NCI-H2227 (cell line): ENCODE data around the gene DDOST.
"Not testable (repeated sequence)": the region's sequence is repeated elsewhere in the genome, so short reads cannot be mapped to it uniquely, and the experiment has no call there.

Experiments used
- DNase-seq: peaks from one replicate; lab custom pipeline; 2025; ENCODE audit not compliant: unreplicated experiment; lab: John Stamatoyannopoulos, UW

The DDOST gene

GRCh38 chr1:20693623-20694022 lies 32.5 kb upstream of the DDOST start:
- no peak for DNase-seq

DNA sequence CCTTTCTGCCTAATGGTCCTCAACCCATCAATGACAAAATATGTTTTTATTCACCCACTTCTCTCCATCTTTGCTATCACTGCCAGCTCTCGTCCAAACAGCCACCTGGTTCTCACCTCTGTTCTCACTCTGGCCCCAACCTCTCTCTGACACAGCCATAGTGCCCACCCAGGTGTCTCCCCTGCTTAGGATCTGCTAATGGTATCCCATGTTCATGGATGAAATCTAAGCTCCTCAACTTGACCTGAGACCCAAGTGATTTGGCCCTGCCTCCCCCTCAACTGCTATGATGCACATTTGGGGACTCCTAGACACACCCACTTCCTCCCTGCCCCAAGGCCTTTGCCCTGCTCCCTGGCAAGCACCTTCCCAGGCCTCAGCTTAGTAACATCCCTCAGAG lies 30.7 kb upstream of the DDOST start:
- DNase-seq = no peak

DNA sequence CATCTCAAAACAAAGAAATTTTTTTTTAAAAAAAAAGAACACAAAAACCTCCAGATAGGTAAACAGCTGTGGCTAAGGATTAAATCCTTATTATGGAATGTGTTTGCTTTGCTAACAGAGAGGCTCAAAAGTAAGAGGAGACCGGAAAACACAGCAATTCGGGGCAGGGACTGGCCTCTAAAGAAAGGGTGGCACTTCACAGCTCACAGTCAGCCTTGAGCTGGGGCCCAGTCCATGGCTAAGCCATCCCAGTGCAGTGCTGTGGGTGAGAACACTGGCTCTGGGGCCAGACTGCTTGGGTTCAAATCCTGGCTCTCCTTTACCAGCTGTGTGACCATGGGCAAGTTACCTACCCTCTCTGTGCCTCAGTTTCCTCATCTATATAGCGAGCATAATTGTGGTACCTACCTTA lies 28.5 kb upstream of the DDOST start:
- DNase-seq = no peak

- no peak for DNase-seq
Observed at GRCh38 chr1:20686883-20687725, 25.9 kb upstream of the DDOST start.

DNA sequence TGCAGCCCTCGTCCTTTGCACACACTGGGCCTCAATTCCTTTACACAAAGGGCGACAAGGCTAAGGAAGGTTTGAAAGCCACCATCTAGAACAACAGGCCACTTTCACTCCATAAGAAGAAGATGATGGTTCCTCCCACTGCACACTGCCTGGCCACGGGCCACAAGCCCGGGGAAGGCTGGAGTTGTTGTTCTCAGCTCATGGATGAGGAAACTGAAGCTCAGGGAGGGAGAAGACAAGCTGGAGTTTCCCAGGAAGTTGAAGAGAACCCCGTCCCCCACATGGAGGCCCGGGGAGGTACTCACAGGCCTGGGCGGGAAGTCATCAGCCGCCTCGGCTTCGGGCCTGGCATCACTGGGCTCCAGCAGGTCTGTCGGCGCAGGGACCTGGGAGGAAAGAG lies 24.6 kb upstream of the DDOST start:
- DNase-seq = no peak

- no peak for DNase-seq
Observed at GRCh38 chr1:20685099-20685662, 24.0 kb upstream of the DDOST start.

DNA sequence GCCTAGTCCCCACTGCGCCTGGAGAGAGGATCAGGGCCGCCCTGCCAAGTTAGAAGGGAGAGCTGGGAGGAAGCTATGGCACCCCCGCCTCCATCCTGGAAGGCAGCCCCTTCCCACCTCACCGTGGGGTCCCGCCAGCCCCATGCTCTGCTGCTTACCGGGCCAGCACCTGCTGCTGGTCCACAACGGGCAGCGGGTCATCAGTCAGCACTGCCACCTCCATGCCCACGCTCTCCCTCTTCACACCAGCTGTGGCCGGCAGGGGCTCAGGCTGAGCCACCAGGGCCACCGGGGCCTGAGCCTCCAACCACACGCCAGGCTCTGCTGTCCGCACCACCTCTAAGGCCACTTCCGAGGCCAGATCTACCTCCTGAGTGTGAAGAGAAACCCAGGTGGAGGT lies 23.5 kb upstream of the DDOST start:
- DNase-seq = no peak

DNA sequence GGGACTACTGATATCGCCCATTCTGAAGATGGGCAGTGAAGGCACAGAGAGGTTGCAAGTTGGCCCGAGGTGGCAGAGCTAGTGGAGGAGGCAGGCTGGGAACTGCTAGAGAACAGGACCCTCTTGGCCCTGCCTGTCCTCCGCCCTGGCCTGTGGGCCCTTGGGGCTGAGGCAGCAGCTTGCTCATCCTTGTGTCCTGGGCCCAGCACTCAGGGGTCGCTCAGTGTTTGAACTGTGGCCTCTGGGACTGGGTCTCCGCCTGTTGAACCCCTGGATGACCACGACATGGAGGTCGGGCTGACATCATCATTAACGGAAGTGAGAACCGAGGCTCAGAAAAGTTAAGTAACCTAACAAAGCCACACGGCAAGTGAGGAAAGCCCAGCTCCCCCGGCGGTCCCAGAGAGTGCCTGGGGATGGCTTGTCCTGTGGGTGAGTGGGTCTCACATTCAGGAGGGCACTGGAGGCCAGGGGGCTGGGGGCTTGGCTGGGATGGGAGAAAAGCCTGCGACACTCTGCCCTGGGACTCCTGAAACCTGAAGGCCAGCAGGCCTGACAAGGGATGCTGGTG lies 23.0 kb upstream of the DDOST start:
- DNase-seq = no peak

- no peak for DNase-seq
Observed at GRCh38 chr1:20683614-20684013, 22.4 kb upstream of the DDOST start.

DNA sequence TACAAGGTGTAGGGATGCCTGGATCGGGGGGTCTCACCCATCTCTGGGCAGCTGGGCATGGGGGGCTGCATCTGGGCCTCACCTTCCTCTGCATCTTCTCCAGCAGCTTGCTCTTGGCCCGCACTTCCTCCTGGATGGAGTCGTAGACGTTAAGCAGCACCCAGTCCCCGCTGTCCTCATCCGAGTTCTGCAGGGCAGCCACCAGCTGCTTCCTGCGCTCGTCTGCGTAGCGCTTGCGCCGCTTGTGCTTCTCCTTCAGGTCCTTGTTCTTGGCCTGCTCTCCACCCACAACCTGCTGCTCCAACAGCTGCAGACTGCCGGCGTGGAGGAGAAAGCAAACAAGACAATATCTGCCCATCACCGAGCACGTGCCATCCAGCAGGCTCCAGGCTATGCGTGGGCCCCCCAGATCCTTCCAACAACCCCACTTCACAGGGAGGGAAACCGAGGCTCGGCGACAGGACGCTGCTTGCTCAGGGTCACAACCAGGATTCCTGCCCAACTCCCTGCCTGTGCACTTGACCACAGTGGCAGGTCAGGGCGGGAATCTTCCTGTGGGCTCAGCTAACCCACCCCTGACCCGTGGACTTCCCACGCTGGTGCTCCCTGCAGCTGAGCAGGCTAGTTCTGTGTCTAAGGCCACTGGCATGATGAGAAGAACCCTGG lies 21.5 kb upstream of the DDOST start:
- no peak for DNase-seq

DNA sequence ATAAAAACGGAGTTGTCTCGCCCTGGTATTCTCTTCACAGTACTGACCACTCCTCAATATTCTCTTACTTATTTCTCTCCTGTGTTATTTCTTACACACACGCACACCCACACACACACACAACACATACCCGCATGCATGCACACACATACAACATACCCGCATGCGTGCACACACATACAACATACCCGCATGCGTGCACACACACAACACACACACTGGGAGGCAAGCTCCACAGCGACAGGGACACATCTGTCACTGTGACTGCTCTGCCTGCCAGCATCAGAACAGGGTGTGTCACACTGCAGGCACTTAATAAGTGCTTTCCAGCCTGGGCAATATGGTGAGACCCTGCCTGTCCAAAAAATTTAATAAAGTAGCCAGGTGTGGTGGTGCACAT lies 20.8 kb upstream of the DDOST start:
- no peak for DNase-seq

DNA sequence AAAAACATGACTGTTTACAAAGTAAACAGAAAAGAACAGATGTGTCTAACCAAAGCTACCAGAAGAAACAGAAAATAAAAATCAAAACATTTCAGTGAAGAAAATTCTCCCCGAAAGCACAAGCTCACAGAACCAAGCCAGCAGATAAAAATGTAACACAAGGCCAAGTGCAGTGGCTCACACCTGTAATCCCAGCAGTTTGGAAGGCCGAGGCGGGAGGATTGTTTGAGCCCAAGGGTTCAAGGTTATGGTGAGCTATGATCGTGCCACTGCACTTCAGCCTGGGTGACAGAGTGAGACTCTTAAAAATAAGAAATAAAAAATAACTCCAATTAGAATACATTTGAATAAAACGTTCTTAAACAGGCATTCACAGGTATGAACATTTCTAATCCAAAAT lies 19.1 kb upstream of the DDOST start:
- no peak for DNase-seq

GRCh38 chr1:20678599-20678998 lies 17.4 kb upstream of the DDOST start:
- no peak for DNase-seq

DNA sequence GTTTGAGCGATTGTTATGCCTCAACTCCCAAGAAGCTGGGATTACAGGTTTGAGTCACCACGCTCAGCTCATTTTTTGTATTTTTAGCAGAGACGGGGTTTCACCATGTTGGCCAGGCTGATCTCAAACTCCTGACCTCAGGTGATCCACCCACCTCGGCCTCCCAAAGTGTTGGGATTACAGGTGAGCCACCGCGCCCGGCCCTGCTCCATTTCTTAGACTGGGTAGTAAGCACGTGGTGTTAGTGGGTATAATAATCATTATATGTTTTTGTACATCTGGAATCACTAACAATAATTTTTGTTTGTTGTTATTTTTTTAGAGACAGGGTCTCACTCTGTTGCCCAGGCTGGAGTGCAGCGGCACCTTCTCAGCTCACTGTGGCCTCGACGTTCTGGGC lies 12.5 kb upstream of the DDOST start:
- not testable (repeated sequence) for DNase-seq

DNA sequence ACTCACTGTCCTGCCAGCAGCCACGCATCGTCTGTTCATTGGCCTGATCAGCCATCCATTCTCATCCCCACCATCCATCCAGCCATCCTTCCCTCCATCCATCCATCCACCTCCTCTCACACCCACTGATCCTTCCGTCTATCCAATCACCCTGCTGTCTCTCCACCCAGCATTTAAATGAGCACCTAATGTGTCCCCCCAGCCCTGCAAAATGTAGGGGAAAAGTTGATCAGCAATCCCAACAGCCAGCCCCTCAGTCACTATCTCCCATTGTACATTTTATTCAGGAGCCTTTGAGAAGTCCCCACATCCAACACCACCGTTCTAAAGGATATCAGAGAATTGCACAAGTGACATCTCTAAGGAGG lies 11.1 kb upstream of the DDOST start:
- no peak for DNase-seq

- no peak for DNase-seq
Observed at GRCh38 chr1:20670936-20671335, 9.8 kb upstream of the DDOST start.

DNA sequence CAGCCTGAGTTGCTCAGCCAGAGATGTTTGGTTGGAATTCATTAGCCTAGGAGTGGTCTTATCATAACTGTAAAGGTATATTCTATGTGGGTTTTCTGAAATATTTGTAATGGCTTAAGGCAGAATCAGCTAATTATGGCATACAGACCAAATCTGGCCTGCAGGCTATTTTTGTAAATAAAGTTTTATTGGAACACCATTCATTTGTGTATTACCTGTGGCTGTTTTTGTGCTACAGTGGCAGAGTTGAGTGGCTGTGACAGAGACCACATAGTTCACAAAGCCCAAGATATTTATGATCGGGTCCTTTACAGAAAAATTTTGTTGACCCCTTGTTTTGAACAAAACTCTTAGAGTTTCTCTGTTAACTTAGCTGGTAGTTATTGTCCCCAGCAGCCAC lies 7.4 kb upstream of the DDOST start:
- DNase-seq = no peak

- no peak for DNase-seq
Observed at GRCh38 chr1:20666804-20667203, 5.6 kb upstream of the DDOST start.

DNA sequence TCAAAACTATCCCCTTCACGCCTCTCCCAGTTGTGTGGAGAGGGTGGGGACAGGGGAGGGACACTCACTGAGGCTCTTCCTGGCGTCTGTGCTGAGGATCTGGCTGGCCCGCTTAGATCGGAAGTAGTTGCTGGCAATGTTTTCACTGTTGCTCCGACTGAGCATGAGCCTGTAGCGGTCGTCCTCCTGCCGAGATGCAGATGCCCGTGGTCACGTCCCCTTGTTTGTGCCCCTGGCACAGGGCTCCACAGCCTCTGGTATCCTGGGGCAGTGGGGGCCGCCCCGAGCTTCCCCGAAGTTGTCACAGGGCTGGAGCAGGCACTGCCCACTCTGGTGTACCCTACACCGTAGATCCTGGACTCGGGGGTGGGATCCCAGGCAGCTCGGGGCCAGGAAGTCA lies 5.0 kb upstream of the DDOST start:
- no peak for DNase-seq

DNA sequence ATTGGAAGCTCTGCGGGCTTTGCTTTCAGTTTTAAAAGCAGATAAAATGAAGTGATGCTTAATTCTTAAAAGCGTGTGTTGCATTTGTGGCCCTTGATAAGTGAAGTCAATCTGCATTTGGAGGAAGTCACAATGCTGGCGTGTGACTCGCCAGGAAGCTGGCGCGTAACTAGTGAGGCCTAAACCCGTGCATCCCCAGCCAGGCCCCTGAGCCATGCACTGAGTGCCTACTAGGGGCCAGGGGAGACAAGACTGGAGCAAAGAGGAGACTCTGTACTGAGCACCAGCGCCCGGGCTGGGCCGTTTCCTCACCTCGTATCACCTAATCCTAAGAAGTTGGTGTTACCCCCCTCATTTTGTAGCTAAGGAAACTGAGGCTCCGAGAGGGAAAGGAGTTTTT lies 4.6 kb upstream of the DDOST start:
- DNase-seq = no peak

DNA sequence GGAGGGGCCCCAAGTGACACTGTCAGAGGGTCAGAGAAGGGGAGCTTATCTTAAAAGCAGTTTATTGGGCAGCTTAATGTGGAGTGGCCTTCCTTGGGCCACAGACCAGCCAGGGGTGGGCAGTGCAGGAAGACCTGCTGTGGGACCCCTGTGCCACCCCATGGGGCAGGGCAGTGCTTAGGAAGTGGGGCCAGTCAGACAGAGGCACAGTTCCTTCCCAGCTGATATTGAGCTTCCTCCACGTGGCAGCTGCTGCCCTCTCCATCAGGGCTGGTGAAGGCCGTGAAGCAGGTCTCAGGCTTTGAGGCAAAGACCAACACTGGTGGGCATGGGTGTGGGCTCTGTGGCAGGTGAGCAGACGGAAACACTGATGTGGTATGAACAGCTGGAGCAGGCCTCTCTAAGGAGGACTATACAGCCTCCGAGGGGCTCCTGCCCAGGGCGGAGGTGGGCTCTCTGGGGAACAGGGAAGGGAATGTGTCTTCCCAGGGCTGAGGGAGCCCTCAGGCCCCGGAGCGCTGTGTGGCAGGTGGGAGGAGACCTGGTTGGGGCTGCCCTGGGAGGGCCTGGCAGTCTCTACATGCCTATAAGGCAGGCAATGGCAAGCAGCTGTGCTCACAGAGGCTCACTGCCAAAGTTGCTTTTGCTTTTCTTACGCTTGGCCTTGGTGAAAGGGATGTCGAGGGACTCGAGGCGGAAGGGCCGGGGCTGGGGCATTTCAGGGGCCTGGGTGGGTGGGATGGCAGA lies 3.0 kb upstream of the DDOST start:
- no peak for DNase-seq
